Endodermal cell (in vitro differentiated cells): Measurements from ENCODE around the gene NUP50. TPM values are rescaled to one million over a fixed set of nuclear protein-coding genes. Genes with fewer than 3 reads are reported as not detected.

ENCODE experiments used
- DNase-seq: peaks from one replicate; pipeline ENCODE4 v3.0.0-alpha.2; 2017
- H3K27ac ChIP-seq: 2 replicates; pipeline ENCODE4 v1.5.1; 2013; ENCODE audit warnings: mild to moderate bottlenecking, low read depth, low read length, moderate library complexity
- H3K27me3 ChIP-seq: 2 replicates; pipeline ENCODE4 v1.6.1; 2013; ENCODE audit warnings: mild to moderate bottlenecking, low read length, moderate library complexity; ENCODE audit not compliant: insufficient read depth, control insufficient read depth, poor library complexity, severe bottlenecking
- H3K36me3 ChIP-seq: 2 replicates; pipeline ENCODE4 v1.7.0; 2013; ENCODE audit warnings: mild to moderate bottlenecking, low read length, moderate library complexity; ENCODE audit not compliant: control insufficient read depth, insufficient read depth
- H3K4me1 ChIP-seq: one replicate; pipeline ENCODE4 v1.7.0; 2013; ENCODE audit warnings: low read length; ENCODE audit not compliant: control insufficient read depth, insufficient read depth
- H3K4me3 ChIP-seq: 2 replicates; pipeline ENCODE4 v1.5.1; 2013; ENCODE audit warnings: mild to moderate bottlenecking, low read length, moderate library complexity
- H3K9ac ChIP-seq: 2 replicates; pipeline ENCODE4 v1.6.1; 2013; ENCODE audit warnings: mild to moderate bottlenecking, low read length, moderate library complexity; ENCODE audit not compliant: poor library complexity, severe bottlenecking; ENCODE audit errors: extremely low read depth
- H3K9me3 ChIP-seq: 2 replicates; pipeline ENCODE4 v1.6.1; 2013; ENCODE audit warnings: mild to moderate bottlenecking, low read length, moderate library complexity; ENCODE audit not compliant: control insufficient read depth
- H3K27ac Mint-ChIP-seq: 2 replicates; pipeline ENCODE4 v1.8.0; 2020; ENCODE audit warnings: mixed read lengths
- H3K27me3 Mint-ChIP-seq: 2 replicates; pipeline ENCODE4 v1.8.0; 2021; ENCODE audit warnings: mild to moderate bottlenecking, mixed read lengths; ENCODE audit not compliant: insufficient read depth
- H3K36me3 Mint-ChIP-seq: 2 replicates; pipeline ENCODE4 v1.8.0; 2020; ENCODE audit warnings: low read depth, mixed read lengths
- H3K4me1 Mint-ChIP-seq: 2 replicates; pipeline ENCODE4 v1.8.0; 2020; ENCODE audit warnings: mixed read lengths
- H3K4me3 Mint-ChIP-seq: 2 replicates; pipeline ENCODE4 v1.8.0; 2020; ENCODE audit warnings: mild to moderate bottlenecking, moderate library complexity, mixed read lengths
- H3K9me3 Mint-ChIP-seq: 2 replicates; pipeline ENCODE4 v1.8.0; 2020; ENCODE audit warnings: mild to moderate bottlenecking, mixed read lengths
- WGBS, 2 experiments: methylation state at CpG; one replicate each; pipeline versions ENCODE4 v1.1.5 to v1.1.7; 2013; ENCODE audit warnings: missing lambda C conversion rate in 2 of 2, mixed read lengths in 1 of 2; ENCODE audit not compliant: insufficient coverage in 1 of 2, insufficient read length in 1 of 2; 5-methylcytosine and 5-hydroxymethylcytosine counted together
- total RNA-seq, 2 donors: library from RNA; stranded (reverse); fragmentation: NEBNext Ultra II Directional in 1 of 2; extraction: Animal tissue kit (Norgen Biotek cat#: 25700) in 1 of 2; gene quantifications; 2 replicates in 1 of 2; 3 replicates in 1 of 2; pipeline ENCODE4 v1.2.1, GENCODE V29; 2021
- TF ChIP-seq, protein P1 (sequence below): fragments of 200-600 bp; sonication (generic); conservative IDR thresholded peaks from 2 replicates; pipeline ENCODE4 v1.5.0; 2021; ENCODE audit warnings: antibody characterized with exemption, mild to moderate bottlenecking

NUP50 gene
- total RNA-seq, 2 donors from 2014 or later, result 101 to 115 TPM

DNA sequence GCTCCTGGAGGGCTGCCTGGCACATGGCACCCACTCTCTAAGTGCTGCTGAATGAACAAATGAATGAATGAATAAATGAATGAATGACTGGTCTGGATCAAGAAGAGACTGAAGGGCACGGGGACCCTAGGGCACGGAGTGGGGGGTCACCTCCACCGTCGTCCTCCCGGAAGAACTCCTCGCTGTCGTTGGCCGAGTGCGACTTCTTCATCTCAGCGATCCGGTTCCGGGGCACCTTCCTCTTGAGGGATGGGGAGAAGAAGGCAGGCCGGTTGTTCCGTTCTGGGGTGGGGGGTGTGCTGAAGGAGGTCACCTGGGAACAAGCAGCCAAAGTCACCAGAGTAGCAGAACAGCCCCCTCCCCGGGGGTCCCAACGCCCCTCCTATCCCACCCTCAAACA lies 36.0 kb downstream of the NUP50 start:
- peak overlapping the region; percentile 54 for H3K9ac ChIP-seq
- TF ChIP-seq, protein P1, sequence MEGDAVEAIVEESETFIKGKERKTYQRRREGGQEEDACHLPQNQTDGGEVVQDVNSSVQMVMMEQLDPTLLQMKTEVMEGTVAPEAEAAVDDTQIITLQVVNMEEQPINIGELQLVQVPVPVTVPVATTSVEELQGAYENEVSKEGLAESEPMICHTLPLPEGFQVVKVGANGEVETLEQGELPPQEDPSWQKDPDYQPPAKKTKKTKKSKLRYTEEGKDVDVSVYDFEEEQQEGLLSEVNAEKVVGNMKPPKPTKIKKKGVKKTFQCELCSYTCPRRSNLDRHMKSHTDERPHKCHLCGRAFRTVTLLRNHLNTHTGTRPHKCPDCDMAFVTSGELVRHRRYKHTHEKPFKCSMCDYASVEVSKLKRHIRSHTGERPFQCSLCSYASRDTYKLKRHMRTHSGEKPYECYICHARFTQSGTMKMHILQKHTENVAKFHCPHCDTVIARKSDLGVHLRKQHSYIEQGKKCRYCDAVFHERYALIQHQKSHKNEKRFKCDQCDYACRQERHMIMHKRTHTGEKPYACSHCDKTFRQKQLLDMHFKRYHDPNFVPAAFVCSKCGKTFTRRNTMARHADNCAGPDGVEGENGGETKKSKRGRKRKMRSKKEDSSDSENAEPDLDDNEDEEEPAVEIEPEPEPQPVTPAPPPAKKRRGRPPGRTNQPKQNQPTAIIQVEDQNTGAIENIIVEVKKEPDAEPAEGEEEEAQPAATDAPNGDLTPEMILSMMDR, result no peak
- H3K36me3 ChIP-seq, result peaks cover 11% of the 10 kb centered on the region
- DNase-seq, result no peak
- 90 to 98% methylated on average over 5 to 16 of the region's 16 CpGs for WGBS, 2 experiments
- H3K4me1 ChIP-seq, result peaks cover 37% of the 10 kb centered on the region
- no peak overlapping the region for H3K4me3 ChIP-seq
- H3K36me3 Mint-ChIP-seq, result peaks cover 10% of the 10 kb centered on the region
- no peak overlapping the region for H3K27ac ChIP-seq
- no peaks in the 10 kb centered on the region for H3K27me3 ChIP-seq
- H3K27me3 Mint-ChIP-seq, result no peaks in the 10 kb centered on the region
- peak overlapping the region; percentile 16 for H3K27ac Mint-ChIP-seq
- no peaks in the 10 kb centered on the region for H3K9me3 ChIP-seq
- H3K4me1 Mint-ChIP-seq, result peaks cover 39% of the 10 kb centered on the region
- no peak overlapping the region for H3K4me3 Mint-ChIP-seq
- no peaks in the 10 kb centered on the region for H3K9me3 Mint-ChIP-seq

DNA sequence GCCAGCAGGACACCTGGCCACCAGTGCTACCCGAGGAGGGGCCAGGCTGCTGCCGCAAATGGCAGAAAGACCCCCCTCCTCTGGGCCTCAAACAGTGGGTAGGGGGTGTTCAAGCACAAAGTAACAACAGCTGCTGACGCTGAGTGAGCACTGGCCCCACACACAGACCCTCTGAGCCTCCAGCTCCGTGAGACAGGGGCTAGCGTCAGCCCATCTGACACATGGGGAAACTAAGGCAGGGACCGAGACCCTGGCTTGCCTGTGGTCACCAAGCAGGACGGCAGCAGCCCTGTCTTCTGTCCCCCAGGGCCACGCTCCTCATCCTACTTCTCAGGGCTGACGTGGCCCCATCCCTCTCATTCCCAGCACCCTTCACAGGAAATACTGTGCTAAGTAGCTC lies 36.5 kb downstream of the NUP50 start:
- Mint-ChIP-seq H3K27me3 (no peaks in the 10 kb centered on the region), H3K4me3 (no peak overlapping the region), H3K27ac (peak overlapping the region; percentile 83), H3K36me3 (peaks cover 10% of the 10 kb centered on the region), H3K9me3 (no peaks in the 10 kb centered on the region), H3K4me1 (peaks cover 39% of the 10 kb centered on the region)
- Histone ChIP-seq H3K4me1 (peaks cover 37% of the 10 kb centered on the region), H3K9me3 (no peaks in the 10 kb centered on the region), H3K27ac (no peak overlapping the region), H3K36me3 (peaks cover 11% of the 10 kb centered on the region), H3K27me3 (no peaks in the 10 kb centered on the region), H3K4me3 (no peak overlapping the region), H3K9ac (peak overlapping the region; percentile 54)
- TF ChIP-seq, protein P1, result no peak
- WGBS, 2 experiments, result 77 to 82% methylated on average over 7 to 9 of the region's 9 CpGs
- no peak for DNase-seq

DNA sequence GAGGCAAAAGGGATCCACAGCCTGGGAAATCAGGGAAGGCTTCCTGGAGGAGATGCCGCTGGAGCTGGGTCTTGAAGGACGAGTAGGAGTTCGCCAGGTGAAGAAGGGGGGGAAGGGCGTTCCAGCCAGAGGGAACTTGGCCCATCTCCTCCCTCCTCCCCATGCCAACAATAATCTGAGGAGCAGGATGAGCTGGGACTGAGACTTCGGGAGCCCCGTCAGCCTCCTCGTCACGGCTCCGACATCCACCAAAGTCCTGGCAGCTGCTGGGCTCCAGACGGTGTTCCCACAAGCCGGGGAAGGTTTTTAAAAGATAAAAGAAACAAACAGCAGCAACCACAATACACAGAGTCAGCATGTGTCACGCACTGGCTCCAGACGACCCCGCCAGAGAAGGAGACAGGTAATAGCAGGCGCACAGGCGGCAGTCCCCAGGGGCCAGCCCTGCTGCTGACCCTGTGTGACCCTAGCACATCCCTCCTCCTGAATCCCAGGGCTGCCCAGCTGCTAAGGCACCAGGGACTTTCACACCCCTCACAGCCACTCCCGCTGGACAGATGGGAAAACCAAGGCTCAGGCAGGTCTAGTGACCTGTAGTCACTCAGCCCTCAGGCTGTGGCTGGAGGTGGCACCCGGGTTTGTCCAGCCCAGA lies 37.3 kb downstream of the NUP50 start:
- H3K9me3 ChIP-seq, result no peaks in the 10 kb centered on the region
- H3K9me3 Mint-ChIP-seq, result no peaks in the 10 kb centered on the region
- H3K36me3 ChIP-seq, result peaks cover 11% of the 10 kb centered on the region
- TF ChIP-seq, protein P1, result no peak
- 65 to 76% methylated on average over 8 to 17 of the region's 18 CpGs for WGBS, 2 experiments
- no peaks in the 10 kb centered on the region for H3K27me3 Mint-ChIP-seq
- H3K4me1 Mint-ChIP-seq, result peaks cover 39% of the 10 kb centered on the region
- H3K9ac ChIP-seq, result peak overlapping the region; percentile 54
- H3K27me3 ChIP-seq, result no peaks in the 10 kb centered on the region
- H3K4me1 ChIP-seq, result peaks cover 37% of the 10 kb centered on the region
- no peak overlapping the region for H3K4me3 Mint-ChIP-seq
- DNase-seq, result peak; percentile 78
- no peak overlapping the region for H3K4me3 ChIP-seq
- peak overlapping the region; percentile 54 for H3K27ac ChIP-seq
- peaks cover 13% of the 10 kb centered on the region for H3K36me3 Mint-ChIP-seq
- H3K27ac Mint-ChIP-seq, result peak overlapping the region; percentile 83
